GM15510 (cell line): ENCODE data around the gene PTCD2.

ENCODE experiments used
- POLR2A ChIP-seq: IDR thresholded peaks from 3 replicates; pipeline ENCODE4 v1.6.1; 2011; ENCODE audit warnings: borderline replicate concordance; ENCODE audit not compliant: insufficient read length; ENCODE audit errors: extremely low read depth

PTCD2 gene

DNA sequence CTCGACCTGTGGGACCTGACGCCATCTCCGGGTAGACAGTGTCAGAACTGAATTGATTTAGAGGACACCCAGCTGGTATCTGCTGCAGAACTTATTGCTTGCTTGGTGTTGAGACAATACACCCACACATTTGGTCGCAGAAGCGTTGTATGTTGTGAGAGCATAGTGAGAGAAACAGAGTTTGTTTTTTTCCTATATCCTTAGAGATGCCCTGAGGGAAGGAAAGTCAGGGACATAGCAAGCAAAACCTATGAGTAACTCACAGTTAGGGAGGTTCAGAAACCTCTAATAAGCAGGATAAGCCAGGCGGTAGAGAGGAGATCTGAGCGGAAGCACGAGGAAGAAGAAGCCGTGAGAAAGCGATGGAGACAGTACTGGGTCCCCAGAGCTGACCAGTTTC is 59.8 kb downstream of the PTCD2 start:
- no peak for TF ChIP-seq POLR2A

DNA sequence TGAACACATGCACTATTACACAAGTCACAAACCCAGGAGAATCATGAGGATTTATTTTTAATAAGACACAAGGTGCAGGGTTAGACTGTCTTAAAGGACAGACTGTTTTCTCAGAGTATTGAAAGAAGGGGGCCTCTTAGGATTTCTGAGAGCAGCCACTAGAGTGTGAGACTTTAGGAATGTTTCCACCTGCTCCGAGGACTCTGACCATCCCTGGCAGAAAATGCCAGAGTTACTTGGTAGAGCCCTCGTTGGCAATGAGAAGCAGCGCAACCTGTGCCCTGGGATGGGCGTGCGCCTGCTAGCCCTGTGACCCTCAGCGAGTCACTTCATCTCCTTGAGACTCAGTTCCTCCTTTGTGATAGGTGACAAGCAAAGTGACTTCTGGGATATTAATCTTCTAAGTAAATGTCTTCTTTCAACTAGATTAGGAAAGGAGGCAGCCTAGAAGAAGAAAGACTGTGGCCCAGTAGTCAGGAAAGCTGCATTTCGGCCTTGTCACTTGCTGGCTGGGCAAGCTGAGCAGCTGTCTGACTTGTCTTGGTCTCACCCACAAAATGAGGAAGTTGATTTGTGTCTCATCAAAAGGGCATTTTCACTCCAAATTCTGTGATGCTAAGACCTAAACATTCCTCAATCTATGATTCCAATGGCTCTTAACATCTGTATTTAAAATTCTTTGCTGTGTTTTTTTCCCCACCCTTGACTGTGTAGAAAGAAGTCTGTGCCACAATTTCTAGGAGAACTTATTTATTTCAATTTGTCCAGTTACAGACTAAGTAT is 60.5 kb downstream of the PTCD2 start:
- TF ChIP-seq POLR2A = no peak

DNA sequence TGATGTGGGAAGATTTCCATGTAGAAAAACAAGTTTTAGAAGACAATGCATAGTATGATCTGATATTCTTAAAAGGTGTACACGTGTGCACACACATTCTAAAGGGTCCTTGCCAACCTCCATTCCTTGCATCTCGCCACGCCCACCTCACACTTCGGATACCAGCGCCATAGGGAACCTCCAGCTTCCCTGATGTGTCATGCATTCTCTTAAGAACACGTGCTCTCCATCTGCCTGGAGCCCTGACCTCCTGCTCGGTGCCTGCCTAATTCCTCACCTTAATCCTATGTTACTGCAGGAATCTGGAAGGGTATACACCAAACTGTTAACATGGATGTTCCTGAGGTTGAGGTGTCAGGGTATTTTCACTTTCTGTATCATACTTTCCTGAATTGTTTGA is 63.1 kb downstream of the PTCD2 start:
- TF ChIP-seq POLR2A = no peak

DNA sequence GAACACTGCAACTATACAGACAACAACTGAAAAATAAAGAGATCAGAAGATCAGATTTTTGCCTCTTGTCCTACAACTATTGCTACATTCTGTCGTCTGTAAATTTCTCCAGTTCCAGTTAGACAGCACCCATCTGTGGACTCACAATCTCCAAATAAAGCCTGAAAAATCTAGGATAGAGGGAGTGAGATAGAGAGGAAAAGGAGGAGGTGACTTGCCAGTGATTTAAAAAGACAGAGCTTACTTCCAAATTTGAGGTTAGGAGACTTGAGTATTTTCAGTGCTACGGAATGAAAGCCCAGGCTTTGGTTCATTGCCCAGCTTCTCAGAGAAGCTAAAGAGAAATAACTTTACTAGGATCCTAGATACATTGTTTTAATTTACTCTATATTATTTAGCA is 63.6 kb downstream of the PTCD2 start:
- no peak for TF ChIP-seq POLR2A

DNA sequence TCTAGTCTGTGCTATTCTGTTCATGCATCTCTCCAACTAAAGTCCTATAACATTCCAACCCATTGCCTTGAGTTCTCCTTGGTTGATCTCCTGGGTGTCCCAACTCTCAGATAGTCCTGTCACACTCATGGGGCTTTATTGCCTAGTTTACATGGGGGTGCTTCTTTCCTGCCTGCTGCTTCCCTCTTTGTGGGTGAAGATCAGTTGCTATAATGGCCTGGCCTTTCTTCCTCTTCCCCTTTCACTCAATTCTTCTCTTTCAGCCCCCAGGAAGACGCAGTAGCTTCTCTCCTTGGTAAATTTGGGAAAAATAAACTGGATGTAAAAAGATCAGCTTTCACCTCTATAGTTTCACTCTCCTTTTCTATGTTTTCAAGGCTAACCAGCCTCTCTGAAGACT is 66.5 kb downstream of the PTCD2 start:
- no peak for TF ChIP-seq POLR2A

DNA sequence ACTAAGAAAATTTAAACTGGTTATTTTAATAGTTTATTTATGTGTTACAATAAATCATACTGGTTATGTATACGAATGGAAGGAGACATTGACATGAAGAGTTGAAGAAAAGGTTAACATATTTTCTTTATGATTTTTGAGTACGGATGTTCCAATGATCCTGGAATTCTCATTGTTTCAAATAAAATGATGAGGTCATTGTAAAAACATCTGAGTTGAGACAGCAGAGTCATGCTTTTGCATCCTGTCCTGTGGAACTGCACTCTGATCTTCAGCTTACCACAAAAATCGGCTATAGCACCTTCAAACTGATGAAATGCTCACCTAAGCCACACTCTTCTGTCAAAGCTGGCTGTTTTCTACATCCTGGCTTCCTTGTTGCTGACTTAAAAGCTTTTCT is 67.8 kb downstream of the PTCD2 start:
- TF ChIP-seq POLR2A = no peak

DNA sequence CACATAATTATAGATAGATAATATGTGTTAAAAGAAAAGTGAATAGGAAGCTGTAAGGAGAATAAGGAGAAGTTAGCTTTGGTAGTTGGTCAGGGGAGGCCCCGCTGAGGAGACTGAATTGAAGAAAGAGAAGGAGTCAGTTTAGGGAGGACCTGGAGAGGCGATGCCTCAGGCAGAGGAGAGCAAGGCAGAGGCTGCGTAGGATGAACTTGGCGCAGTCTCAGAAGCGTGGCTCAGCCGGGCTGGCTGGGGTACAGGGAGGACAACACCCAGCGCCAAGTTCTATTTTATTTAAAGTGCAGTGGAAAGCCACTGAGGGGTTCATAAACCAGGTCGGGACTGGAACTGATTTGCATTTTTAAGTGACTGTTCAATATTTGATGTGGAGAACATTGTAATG is 68.5 kb downstream of the PTCD2 start:
- no peak for TF ChIP-seq POLR2A

DNA sequence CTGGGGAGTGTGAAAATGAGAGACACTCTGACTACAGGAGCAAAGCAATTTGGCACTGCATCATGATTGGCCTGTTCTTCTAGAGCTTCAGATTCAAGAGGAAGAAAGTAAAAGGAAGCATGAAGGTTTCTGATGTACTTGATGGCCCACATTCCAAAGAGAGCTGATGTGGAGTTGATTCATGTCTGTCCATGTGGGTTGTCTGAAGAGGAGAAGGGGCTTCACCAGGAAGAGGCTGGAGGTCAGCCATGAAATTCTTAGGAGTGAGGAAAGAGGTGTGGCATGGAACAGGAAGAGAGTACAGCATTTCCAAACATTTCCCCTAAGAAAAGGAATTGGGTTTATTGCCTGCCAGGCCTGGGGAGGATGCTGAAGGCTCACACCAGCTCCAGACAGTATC is 70.7 kb downstream of the PTCD2 start:
- no peak for TF ChIP-seq POLR2A

DNA sequence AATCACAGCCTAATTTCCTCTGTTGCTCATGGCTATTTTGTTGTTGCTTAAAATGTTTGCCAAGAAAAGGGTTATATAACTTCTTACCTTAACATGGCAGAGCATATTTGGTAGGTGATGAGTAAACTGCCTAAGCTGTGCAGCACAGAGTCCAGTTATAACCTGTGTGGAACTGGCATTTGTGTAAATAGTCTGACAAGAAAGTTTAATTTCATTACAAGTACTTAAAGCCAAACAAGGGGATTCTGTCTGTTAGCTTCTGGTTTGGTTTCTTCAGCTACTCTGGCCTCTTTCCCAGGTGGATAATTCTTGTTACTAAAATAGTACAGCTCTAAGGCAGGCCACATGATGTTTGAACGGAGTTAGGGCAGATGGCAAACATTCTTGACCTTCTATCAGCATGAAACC is 72.2 kb downstream of the PTCD2 start:
- TF ChIP-seq POLR2A = no peak

DNA sequence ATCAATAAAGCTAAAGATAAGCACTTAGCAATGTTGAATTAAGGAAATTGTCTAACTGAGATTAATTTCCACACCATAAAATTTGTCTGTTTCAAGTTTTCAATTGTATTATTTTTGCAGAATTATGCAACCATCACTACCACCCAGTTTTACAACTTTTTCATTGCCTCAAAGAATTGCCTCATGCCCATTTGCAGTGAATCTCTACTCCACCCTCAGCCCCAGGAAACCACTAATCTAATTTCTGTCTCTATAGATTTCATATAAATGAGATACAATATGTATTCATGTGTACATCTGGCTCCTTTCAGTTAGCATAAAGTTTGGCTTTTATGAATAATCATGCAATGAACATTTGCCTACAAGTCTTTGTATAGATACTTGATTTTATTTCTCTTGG is 72.9 kb downstream of the PTCD2 start:
- no peak for TF ChIP-seq POLR2A

DNA sequence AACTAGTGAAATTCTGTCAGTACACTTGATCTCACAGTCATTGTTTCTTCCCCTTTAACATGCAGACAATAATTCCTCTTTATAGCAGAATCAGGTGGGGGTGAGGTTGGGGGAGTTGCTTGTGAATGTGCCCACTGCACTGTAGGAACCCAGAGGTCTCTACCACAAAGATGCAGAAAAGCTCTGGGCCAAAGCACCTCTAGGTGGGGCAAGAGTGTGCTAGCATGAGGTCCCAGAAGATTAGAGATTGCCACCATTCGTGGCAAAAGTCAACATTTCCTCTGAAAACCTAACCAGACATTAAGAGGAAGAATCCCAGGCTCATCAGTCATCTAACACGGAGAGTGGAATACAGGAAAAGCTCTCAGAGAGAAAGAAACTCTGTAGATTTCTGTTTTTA is 74.5 kb downstream of the PTCD2 start:
- TF ChIP-seq POLR2A = no peak

DNA sequence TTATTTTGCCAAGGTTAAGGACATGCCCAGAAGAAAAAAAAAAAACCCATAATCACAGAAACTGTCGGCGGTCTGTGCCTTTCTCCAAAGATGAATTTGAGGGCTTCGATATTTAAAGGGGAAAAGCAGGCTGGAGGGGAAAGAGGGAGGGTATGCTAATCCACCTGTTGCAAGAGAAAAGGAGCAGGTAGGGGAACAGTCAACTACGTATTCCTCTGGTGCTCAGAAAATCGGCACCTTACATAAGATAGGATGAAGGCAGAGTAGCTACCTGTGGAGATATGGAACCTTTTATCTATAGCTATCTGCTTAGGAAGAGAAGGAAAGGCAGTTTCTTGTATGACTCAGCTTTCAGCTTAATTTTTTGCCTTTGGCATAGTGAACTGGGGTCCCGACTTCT is 77.7 kb downstream of the PTCD2 start:
- TF ChIP-seq POLR2A = no peak

DNA sequence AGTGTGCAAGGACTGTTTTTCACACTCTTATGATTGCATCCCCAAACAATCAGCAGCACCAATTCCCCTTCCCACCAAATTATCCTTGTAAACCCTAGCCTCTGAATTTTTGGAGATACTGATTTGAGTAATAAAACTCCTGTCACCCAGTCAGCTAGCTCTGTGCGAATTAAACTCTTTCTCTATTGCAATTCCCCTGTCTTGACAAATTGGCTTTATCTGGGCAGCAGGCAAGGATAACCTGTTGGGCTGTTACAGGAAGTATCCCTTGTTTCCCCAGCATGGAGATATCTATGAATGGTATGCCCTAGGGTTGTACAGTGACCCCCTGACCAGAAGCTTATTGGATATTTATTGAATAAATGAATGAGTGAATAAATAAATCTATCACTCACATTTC is 80.8 kb downstream of the PTCD2 start:
- no peak for TF ChIP-seq POLR2A

DNA sequence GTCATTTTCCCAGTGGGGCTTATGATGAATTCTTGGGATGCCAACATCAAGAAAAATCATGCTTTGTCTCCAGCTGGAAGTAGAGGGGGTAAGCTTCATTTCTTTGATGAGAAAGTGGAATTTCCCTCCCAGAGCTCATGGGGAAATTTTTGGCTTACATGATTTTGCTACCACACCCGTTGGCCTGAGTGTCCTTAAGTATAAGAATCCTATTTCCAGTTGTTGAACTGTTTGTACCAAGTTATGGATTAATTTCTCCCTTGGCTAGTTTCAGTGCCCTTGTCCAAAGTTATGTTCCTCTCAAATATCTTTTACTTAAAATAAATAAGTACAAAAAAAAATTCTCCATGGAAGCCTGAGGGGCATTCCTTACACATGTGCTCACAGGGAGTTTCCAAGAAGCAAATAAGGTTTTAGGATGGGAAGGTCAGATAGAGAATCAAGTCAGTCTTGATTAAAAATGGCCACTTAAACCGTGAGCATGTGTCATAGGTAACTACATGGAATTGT is 82.3 kb downstream of the PTCD2 start:
- no peak for TF ChIP-seq POLR2A

DNA sequence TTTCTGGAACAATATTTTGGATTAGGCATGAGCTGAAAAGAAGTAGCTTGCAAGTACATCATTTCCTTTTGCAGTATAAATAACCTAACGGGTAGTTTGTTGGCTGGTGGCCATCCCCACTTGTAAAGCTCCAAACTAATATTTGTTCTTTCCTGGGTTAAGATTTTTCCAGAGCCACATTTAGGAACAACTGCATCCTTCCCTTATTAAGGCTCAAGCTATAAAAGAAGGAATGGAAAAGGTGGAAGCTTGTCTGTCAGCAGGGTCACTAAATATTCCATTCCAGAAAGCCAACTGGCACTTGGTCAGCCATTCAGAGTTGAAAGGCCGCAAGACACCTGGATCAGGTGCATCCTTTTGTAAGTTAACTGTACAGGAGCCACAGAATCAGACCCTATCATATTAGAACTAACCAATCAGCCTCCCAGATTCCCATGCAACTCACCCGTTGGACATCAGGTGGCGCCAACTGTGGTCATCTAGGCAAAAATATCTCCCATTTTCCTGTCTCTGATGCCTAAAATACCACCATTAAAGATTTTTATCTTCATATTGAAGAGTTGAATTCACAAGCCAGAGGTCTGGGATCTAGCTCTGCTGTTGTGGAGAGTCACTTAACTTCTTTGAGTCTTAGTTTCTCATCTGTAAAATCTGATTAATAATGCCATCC is 82.9 kb downstream of the PTCD2 start:
- no peak for TF ChIP-seq POLR2A

DNA sequence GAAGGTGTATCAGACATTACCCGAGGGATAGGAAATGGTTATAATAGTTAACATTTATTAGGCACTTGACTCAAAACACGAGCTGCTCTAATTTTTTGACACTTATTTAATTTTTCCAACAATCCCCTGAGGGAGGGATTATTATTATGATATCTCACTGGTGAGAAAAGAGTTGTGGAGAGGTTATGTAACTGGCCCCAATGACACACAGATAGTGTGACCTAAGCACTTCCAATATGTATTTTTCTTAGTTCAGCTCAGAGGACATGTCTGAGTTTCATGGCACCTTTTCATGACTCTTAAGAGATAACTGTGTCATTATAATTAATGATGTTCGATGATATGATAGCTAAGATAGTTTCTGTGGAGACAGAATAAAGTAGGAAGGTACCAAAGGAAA is 86.9 kb downstream of the PTCD2 start:
- TF ChIP-seq POLR2A = no peak

DNA sequence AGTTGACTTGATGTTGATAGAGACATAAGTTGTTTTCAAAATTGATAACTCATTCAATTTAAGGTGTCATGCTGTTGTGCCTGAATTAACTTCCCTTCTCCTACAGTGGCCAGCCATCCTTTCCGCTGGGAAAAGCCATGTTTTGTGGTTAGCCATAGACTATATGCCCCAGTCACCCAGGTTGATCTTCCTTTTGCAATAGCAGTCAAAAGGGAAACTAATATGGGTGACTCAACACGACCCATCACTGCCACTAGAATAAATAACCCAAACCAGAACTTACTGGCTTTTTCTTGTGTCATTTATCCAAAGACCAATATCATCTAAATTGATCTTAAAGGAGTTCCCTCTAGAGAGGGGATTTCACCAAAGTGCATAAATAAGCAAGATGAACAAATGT is 87.4 kb downstream of the PTCD2 start:
- TF ChIP-seq POLR2A = no peak

DNA sequence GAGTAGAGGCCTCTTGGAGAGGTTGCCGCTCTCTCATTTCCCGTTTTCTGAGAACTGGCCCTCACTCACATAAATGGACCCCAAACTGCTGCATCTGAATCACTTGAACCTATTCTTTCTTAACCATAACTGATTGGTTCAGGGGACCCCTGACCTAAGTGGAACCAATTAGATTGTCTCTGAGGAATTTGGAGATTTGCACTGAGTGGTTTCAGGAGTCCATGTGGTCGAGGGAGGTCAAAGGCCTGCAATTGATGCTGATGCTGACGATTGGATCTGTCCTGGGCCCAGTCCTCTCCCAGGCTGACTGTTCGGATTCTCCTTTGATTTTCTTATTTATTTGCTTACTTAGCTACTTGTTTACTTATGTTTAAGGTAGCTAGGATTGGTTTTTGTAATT is 88.0 kb downstream of the PTCD2 start:
- TF ChIP-seq POLR2A = no peak
